Erythroblast (primary cell): ENCODE results near the gene PITX1.

ENCODE experiments used
- GATA1 ChIP-seq: IDR thresholded peaks from 2 replicates; pipeline ENCODE4 v1.6.1; 2011; ENCODE audit warnings: low read depth, mild to moderate bottlenecking, control low read depth, low read length, moderate library complexity
- POLR2A ChIP-seq: IDR thresholded peaks from 2 replicates; pipeline ENCODE4 v1.6.1; 2011; ENCODE audit warnings: mild to moderate bottlenecking, low read length

DNA sequence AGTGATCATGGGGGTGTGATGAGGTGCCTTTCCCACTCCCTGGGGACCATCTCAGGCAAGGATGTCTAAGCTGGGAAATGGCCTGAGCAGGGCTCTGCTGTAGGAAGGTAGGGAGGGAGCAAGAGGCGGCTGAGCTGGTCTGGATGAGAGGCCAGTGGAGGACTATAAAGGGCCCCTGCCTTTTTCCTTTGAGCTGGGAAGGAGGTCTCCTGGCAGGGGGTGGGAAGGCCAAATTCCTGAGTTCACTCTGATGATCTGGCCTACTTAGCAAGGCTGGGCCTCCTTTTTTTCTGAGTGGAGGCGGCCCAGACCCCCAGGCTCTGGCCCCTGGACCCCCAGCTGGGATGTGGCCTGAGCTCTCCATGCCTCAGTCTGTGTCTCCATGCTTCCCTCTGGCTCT is 14.3 kb upstream of the PITX1 start:
- TF ChIP-seq POLR2A (no peak), GATA1 (no peak)
